Endothelial cell of umbilical vein (primary cell): ENCODE results near the gene TYRP1.

Experiments used
- CTCF ChIP-seq, 2 donors: IDR thresholded peaks; 1 replicate in 1 of 2; 2 replicates in 1 of 2; pipeline ENCODE4 v1.5.1; 2011; ENCODE audit warnings: low read length in 2 of 2, mild to moderate bottlenecking in 2 of 2, moderate library complexity in 2 of 2, control low read depth in 1 of 2, inconsistent platforms in 1 of 2, low read depth in 1 of 2; ENCODE audit not compliant: insufficient read depth in 1 of 2; ENCODE audit errors: extremely low read depth in 1 of 2
- EZH2 ChIP-seq: IDR thresholded peaks from 2 replicates; pipeline ENCODE4 v1.6.1; 2012; ENCODE audit warnings: borderline replicate concordance, low read depth, mild to moderate bottlenecking, moderate library complexity, low read length, inconsistent platforms; ENCODE audit not compliant: severe bottlenecking
- GATA2 ChIP-seq: IDR thresholded peaks from 2 replicates; pipeline ENCODE4 v1.7.0; 2011; ENCODE audit warnings: low read depth, mild to moderate bottlenecking, moderate library complexity, mixed read lengths, low read length; ENCODE audit not compliant: insufficient read length, insufficient read depth
- JUN ChIP-seq: IDR thresholded peaks from 2 replicates; pipeline ENCODE4 v1.6.1; 2011; ENCODE audit warnings: borderline replicate concordance, low read depth; ENCODE audit not compliant: insufficient read length, insufficient read depth
- POLR2A ChIP-seq: IDR thresholded peaks from 2 replicates; pipeline ENCODE4 v1.6.1; 2012; ENCODE audit warnings: low read depth, mild to moderate bottlenecking, control low read depth, low read length
- POLR2AphosphoS5 ChIP-seq: IDR thresholded peaks from 2 replicates; pipeline ENCODE4 v1.6.1; 2012; ENCODE audit warnings: low read depth, mild to moderate bottlenecking, control low read depth, low read length, moderate library complexity; ENCODE audit not compliant: insufficient read depth

- TF ChIP-seq CTCF (IDR thresholded peaks at IDR 0.05; ENCODE audit: extremely low read depth in 1 of 2, insufficient read depth in 1 of 2, low read depth in 1 of 2, low read length in 2 of 2) = no peak
- TF ChIP-seq EZH2 = no peak
- TF ChIP-seq POLR2A = no peak
- no peak for TF ChIP-seq POLR2AphosphoS5
- no peak for TF ChIP-seq GATA2
- TF ChIP-seq JUN = no peak
Measured at GRCh38 chr9:12759761-12760160, 66.6 kb downstream of the TYRP1 start.
